ENCODE data around the gene MADCAM1. TPM values are rescaled to one million over a fixed set of nuclear protein-coding genes. Genes with fewer than 3 reads are reported as not detected.

Gene MADCAM1
- total and polyA plus RNA-seq, 2 donors (not counting 1 experiment from before 2014, with no cell fraction given), result 0.70 to 2.5 TPM

DNA sequence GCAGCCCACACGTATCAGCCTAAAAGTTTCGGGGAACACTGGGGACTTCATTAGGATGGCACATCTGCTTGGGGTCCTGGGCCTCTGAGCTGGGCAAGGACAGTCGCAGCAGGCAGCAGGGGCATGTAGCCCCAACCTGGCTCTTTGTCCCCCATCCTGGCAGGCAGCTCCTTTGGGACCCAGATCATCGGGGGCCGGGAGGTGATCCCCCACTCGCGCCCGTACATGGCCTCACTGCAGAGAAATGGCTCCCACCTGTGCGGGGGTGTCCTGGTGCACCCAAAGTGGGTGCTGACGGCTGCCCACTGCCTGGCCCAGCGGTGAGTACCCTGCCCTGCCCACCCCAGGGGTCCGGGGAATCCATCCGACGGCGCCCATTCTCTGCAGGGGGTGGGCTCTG is 50.8 kb downstream of the MADCAM1 start:
- POLR2A ChIA-PET, result no interaction called here
- Mint-ChIP-seq H3K4me1 (no peaks in the 10 kb centered on the region), H3K4me3 (no peak overlapping the region), H3K27ac (no peak overlapping the region), H3K27me3 (no peaks in the 10 kb centered on the region), H3K9me3 (ENCODE audit: insufficient read depth) (no peaks in the 10 kb centered on the region)
- CTCF ChIA-PET, result no interaction called here
- Histone ChIP-seq H4K20me1 (ENCODE audit: control insufficient read depth, insufficient read depth, low read length, poor library complexity, severe bottlenecking) (no peaks in the 10 kb centered on the region), H3K27ac (ENCODE audit: low read length in 2 of 2) (no peak overlapping the region), H3K36me3 (replicated peaks in 1 of 2; ENCODE audit: control extremely low read depth in 1 of 2, control insufficient read depth in 1 of 2, extremely low read depth in 1 of 2, insufficient read depth in 2 of 2, low read length in 1 of 2) (no peaks in the 10 kb centered on the region), H2AFZ (ENCODE audit: insufficient read depth, low read depth, low read length, poor library complexity, severe bottlenecking) (no peak overlapping the region), H3K4me2 (replicated peaks; ENCODE audit: low read depth, low read length, poor library complexity, severe bottlenecking) (no peak overlapping the region), H3K4me3 (ENCODE audit: control extremely low read depth in 1 of 5, extremely low read depth in 1 of 5, insufficient read depth in 1 of 5, low read depth in 2 of 5, low read length in 4 of 5) (no peak overlapping the region), H3K4me1 (ENCODE audit: control insufficient read depth in 2 of 2, insufficient read depth in 2 of 2, low read length in 2 of 2) (no peaks in the 10 kb centered on the region), H3K9me3 (ENCODE audit: control extremely low read depth in 1 of 3, control insufficient read depth in 2 of 3, insufficient read depth in 1 of 3, low read length in 2 of 3) (peaks cover 0 to 8% (median 0%) of the 10 kb centered on the region in 3 donors), H3K79me2 (ENCODE audit: control insufficient read depth, insufficient read depth, low read length) (no peaks in the 10 kb centered on the region), H3K27me3 (replicated peaks in 1 of 4; ENCODE audit: control extremely low read depth in 1 of 4, control insufficient read depth in 3 of 4, insufficient read depth in 4 of 4, low read length in 3 of 4) (peaks cover 0 to 8% (median 0%) of the 10 kb centered on the region in 4 experiments), H3K9ac (ENCODE audit: low read length) (no peak overlapping the region)
- ATAC-seq (ENCODE audit: low read depth) (no peak), DNase-seq (no peak)
- TF ChIP-seq, protein P1, sequence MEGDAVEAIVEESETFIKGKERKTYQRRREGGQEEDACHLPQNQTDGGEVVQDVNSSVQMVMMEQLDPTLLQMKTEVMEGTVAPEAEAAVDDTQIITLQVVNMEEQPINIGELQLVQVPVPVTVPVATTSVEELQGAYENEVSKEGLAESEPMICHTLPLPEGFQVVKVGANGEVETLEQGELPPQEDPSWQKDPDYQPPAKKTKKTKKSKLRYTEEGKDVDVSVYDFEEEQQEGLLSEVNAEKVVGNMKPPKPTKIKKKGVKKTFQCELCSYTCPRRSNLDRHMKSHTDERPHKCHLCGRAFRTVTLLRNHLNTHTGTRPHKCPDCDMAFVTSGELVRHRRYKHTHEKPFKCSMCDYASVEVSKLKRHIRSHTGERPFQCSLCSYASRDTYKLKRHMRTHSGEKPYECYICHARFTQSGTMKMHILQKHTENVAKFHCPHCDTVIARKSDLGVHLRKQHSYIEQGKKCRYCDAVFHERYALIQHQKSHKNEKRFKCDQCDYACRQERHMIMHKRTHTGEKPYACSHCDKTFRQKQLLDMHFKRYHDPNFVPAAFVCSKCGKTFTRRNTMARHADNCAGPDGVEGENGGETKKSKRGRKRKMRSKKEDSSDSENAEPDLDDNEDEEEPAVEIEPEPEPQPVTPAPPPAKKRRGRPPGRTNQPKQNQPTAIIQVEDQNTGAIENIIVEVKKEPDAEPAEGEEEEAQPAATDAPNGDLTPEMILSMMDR (IDR thresholded peaks at IDR 0.05), result no peak
- intact Hi-C loops (cut with micrococcal nuclease), result no loop called here
- 92% methylated on average over 15 of the region's 15 CpGs for WGBS (ENCODE audit: insufficient coverage)

DNA sequence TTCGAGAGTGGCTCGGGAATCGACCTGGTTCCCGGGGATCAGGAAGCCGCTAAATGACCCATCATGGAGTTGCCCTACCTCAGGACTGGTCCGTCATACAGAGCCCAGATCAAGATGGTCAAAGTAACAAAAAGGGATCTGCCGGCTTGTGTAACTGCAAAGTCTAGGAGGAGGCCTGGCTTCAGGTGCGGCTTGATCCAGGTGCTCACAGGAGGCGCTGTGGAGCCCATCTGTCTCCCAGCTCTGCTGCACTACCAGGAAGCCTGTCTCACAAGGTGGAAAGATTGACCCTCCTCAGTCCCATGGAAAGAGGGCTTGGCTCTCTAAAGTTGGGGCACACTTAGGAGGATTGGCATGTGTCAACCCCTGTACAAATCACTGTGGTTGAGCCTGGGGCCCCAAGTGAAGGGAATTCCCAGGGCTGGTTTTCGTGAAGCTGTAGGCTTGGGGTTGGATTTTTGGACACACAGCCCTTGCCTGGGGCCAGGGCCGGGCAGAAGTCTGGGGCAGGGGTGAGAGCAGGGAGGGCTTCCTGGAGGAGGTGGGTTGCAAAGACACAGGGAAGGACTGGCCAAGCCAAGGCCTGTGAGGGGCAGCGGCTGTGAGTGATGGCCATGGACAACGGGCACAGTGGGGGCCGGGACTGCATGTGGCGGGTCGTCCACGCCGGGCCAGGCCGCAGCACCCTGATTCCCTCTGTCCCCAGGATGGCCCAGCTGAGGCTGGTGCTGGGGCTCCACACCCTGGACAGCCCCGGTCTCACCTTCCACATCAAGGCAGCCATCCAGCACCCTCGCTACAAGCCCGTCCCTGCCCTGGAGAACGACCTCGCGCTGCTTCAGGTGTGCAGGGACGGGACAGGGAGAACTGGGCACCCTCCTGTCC is 51.8 kb downstream of the MADCAM1 start:
- ChIA-PET POLR2A (no interaction called here), CTCF (no interaction called here)
- H3K79me2 ChIP-seq (ENCODE audit: control insufficient read depth, insufficient read depth, low read length), result no peaks in the 10 kb centered on the region
- no peak overlapping the region for H3K4me2 ChIP-seq (replicated peaks; ENCODE audit: low read depth, low read length, poor library complexity, severe bottlenecking)
- Mint-ChIP-seq H3K4me3 (no peak overlapping the region), H3K27ac (no peak overlapping the region), H3K9me3 (ENCODE audit: insufficient read depth) (no peaks in the 10 kb centered on the region), H3K27me3 (no peaks in the 10 kb centered on the region), H3K4me1 (no peaks in the 10 kb centered on the region)
- no peak overlapping the region for H3K9ac ChIP-seq (ENCODE audit: low read length)
- H2AFZ ChIP-seq (ENCODE audit: insufficient read depth, low read depth, low read length, poor library complexity, severe bottlenecking), result no peak overlapping the region
- WGBS (ENCODE audit: insufficient coverage), result 89% methylated on average over 25 of the region's 26 CpGs
- no peak for ATAC-seq (ENCODE audit: low read depth)
- peaks cover 0 to 8% (median 0%) of the 10 kb centered on the region in 3 donors for H3K9me3 ChIP-seq (ENCODE audit: control extremely low read depth in 1 of 3, control insufficient read depth in 2 of 3, insufficient read depth in 1 of 3, low read length in 2 of 3)
- no peaks in the 10 kb centered on the region for H3K4me1 ChIP-seq (ENCODE audit: control insufficient read depth in 2 of 2, insufficient read depth in 2 of 2, low read length in 2 of 2)
- H3K4me3 ChIP-seq (ENCODE audit: control extremely low read depth in 1 of 5, extremely low read depth in 1 of 5, insufficient read depth in 1 of 5, low read depth in 2 of 5, low read length in 4 of 5), result no peak overlapping the region
- no peak for TF ChIP-seq EZH2 (IDR thresholded peaks at IDR 0.05; ENCODE audit: borderline replicate concordance, insufficient read depth, low read depth, low read length, poor library complexity, severe bottlenecking)
- TF ChIP-seq, protein P1 (IDR thresholded peaks at IDR 0.05), result no peak
- no peaks in the 10 kb centered on the region for H3K36me3 ChIP-seq (replicated peaks in 1 of 2; ENCODE audit: control extremely low read depth in 1 of 2, control insufficient read depth in 1 of 2, extremely low read depth in 1 of 2, insufficient read depth in 2 of 2, low read length in 1 of 2)
- no peak overlapping the region for H3K27ac ChIP-seq (ENCODE audit: low read length in 2 of 2)
- no peak for DNase-seq
- intact Hi-C loops (cut with micrococcal nuclease), result no loop called here
- no peaks in the 10 kb centered on the region for H4K20me1 ChIP-seq (ENCODE audit: control insufficient read depth, insufficient read depth, low read length, poor library complexity, severe bottlenecking)
- peaks cover 0 to 8% (median 0%) of the 10 kb centered on the region in 4 experiments for H3K27me3 ChIP-seq (replicated peaks in 1 of 4; ENCODE audit: control extremely low read depth in 1 of 4, control insufficient read depth in 3 of 4, insufficient read depth in 4 of 4, low read length in 3 of 4)

Data from B cell (primary cell).